Measurements from ENCODE around the gene TMEM182. TPM values are rescaled to one million over a fixed set of nuclear protein-coding genes. Genes with fewer than 3 reads are reported as not detected.

Gene TMEM182
- total RNA-seq, 4 donors from 2014 or later, result 6.1 to 15.2 (median 8.0) TPM

- no peaks in the 10 kb centered on the region for H3K27me3 ChIP-seq
- no peak overlapping the region for H3K4me3 ChIP-seq
- H3K9me3 ChIP-seq, result no peaks in the 10 kb centered on the region
- H3K27ac ChIP-seq, result no peak overlapping the region
- peaks cover 5 to 33% of the 10 kb centered on the region in 2 donors for H3K36me3 ChIP-seq
- no peak for DNase-seq
- TF ChIP-seq CTCF (IDR thresholded peaks at IDR 0.05 in 4 of 5, conservative IDR thresholded peaks at IDR 0.05 in 1 of 5) (no peak), POLR2A (IDR thresholded peaks at IDR 0.05) (no peak)
- no peaks in the 10 kb centered on the region for H3K4me1 ChIP-seq
- no peak for ATAC-seq
- in situ Hi-C loops (cut with MboI; ENCODE audit: low sequenced_read_pairs in 4 of 4) (no loop called here), intact Hi-C loops (cut with DNase I; ENCODE audit: low total_unique reads) (no loop called here)
Observed at GRCh38 chr2:102724553-102724952, 37.3 kb upstream of the TMEM182 start.

- H3K27me3 ChIP-seq, result no peaks in the 10 kb centered on the region
- intact Hi-C loops (cut with DNase I; ENCODE audit: low total_unique reads) (no loop called here), in situ Hi-C loops (cut with MboI; ENCODE audit: low sequenced_read_pairs in 4 of 4) (no loop called here)
- H3K36me3 ChIP-seq, result peaks cover 5 to 48% of the 10 kb centered on the region in 2 donors
- DNase-seq (no peak), ATAC-seq (peak; percentile 50 to 61)
- no peak for TF ChIP-seq CTCF (IDR thresholded peaks at IDR 0.05 in 4 of 5, conservative IDR thresholded peaks at IDR 0.05 in 1 of 5)
- no peaks in the 10 kb centered on the region for H3K9me3 ChIP-seq
- H3K4me1 ChIP-seq, result no peaks in the 10 kb centered on the region
- no peak overlapping the region for H3K4me3 ChIP-seq
- peak overlapping the region in 3 of 4 donors; percentile 21 to 35 (median 28) for H3K27ac ChIP-seq
Observed at GRCh38 chr2:102726128-102727087, 35.4 kb upstream of the TMEM182 start.

GRCh38 chr2:102735416-102736109 is 26.3 kb upstream of the TMEM182 start:
- TF ChIP-seq POLR2A (IDR thresholded peaks at IDR 0.05) (no peak), CTCF (IDR thresholded peaks at IDR 0.05 in 4 of 5, conservative IDR thresholded peaks at IDR 0.05 in 1 of 5) (no peak)
- in situ Hi-C loops (cut with MboI; ENCODE audit: low sequenced_read_pairs in 4 of 4), result no loop called here
- intact Hi-C loops (cut with DNase I; ENCODE audit: low total_unique reads), result no loop called here
- ATAC-seq, result peak; percentile 11 to 56
- Histone ChIP-seq H3K36me3 (peaks cover 0 to 14% of the 10 kb centered on the region in 2 donors), H3K9me3 (no peaks in the 10 kb centered on the region), H3K27me3 (no peaks in the 10 kb centered on the region), H3K27ac (peak overlapping the region; percentile 77 to 91 (median 85)), H3K4me3 (peak overlapping the region; percentile 72 to 98 (median 81)), H3K4me1 (peaks cover 20 to 23% of the 10 kb centered on the region in 2 donors)
- DNase-seq, result peak; percentile 19 to 65

- Histone ChIP-seq H3K27me3 (no peaks in the 10 kb centered on the region), H3K27ac (peak overlapping the region; percentile 77 to 91 (median 85)), H3K9me3 (no peaks in the 10 kb centered on the region), H3K36me3 (peaks cover 0 to 9% of the 10 kb centered on the region in 2 donors), H3K4me3 (peak overlapping the region; percentile 72 to 98 (median 81)), H3K4me1 (peaks cover 20 to 23% of the 10 kb centered on the region in 2 donors)
- ATAC-seq (peak; percentile 53 to 63), DNase-seq (no peak)
- TF ChIP-seq CTCF (IDR thresholded peaks at IDR 0.05 in 4 of 5, conservative IDR thresholded peaks at IDR 0.05 in 1 of 5), result no peak
- no peak for TF ChIP-seq POLR2A (IDR thresholded peaks at IDR 0.05)
- intact Hi-C loops (cut with DNase I; ENCODE audit: low total_unique reads) (no loop called here), in situ Hi-C loops (cut with MboI; ENCODE audit: low sequenced_read_pairs in 4 of 4) (no loop called here)
Observed at GRCh38 chr2:102736110-102736409, 25.8 kb upstream of the TMEM182 start.

Measured in gastrocnemius medialis (tissue), 4 donors.